SK-N-SH (cell line): Measurements from ENCODE around the gene PPP5C. TPM values are rescaled to one million over a fixed set of nuclear protein-coding genes. Genes with fewer than 3 reads are reported as not detected.

Experiments used
- CTCF ChIA-PET: fragments of 300-600, 350-600 bp; formaldehyde crosslinking; extraction: SDS; loops from one replicate; lab custom pipeline; 2021; lab: Yijun Ruan, JAX
- POLR2A ChIA-PET: fragments of 350-600 bp; sonication (Branson Sonifier 250); formaldehyde crosslinking; extraction: SDS; loops from one replicate; lab custom pipeline; 2020; ENCODE audit warnings: antibody characterized with exemption, inconsistent platforms; lab: Yijun Ruan, JAX
- DNase-seq: peaks from one replicate; pipeline ENCODE4 v3.0.0; 2012
- H2AFZ ChIP-seq: fragments of 200-600 bp; sonication (generic); 2 replicates; pipeline ENCODE4 v1.8.1; 2016; ENCODE audit warnings: antibody characterized with exemption, mild to moderate bottlenecking, low read depth
- H3F3A ChIP-seq: fragments of 200-600 bp; sonication (generic); replicated peaks from 2 replicates; pipeline ENCODE3; 2016; ENCODE audit warnings: antibody characterized with exemption, mild to moderate bottlenecking; ENCODE audit not compliant: insufficient read depth
- H3K27ac ChIP-seq, 2 experiments: fragments of 200-500 bp in 1 of 2; fragments of 200-600 bp in 1 of 2; sonication (Bioruptor generic) in 1 of 2; sonication (generic), shearing (Covaris generic) in 1 of 2; 2 replicates each; pipeline versions ENCODE4 v1.5.1 to v1.6.1; 2014 to 2016; ENCODE audit warnings: low read depth in 2 of 2, inconsistent platforms in 1 of 2, low read length in 1 of 2, mild to moderate bottlenecking in 1 of 2, mixed read lengths in 1 of 2
- H3K27me3 ChIP-seq: fragments of 200-600 bp; sonication (generic), shearing (Covaris generic); 2 replicates; pipeline ENCODE4 v1.6.1; 2016; ENCODE audit warnings: mixed run types; ENCODE audit not compliant: insufficient read depth
- H3K36me3 ChIP-seq, 2 experiments: fragments of 200-500 bp in 1 of 2; fragments of 200-600 bp in 1 of 2; sonication (Bioruptor generic) in 1 of 2; sonication (generic) in 1 of 2; replicated peaks in 1 of 2; 2 replicates each; pipeline versions ENCODE3 to v1.5.1; 2014 to 2016; ENCODE audit warnings: low read length in 1 of 2, mild to moderate bottlenecking in 1 of 2; ENCODE audit not compliant: insufficient read depth in 2 of 2, control insufficient read depth in 1 of 2
- H3K4me1 ChIP-seq, 2 experiments: fragments of 200-500 bp in 1 of 2; fragments of 200-600 bp in 1 of 2; sonication (Bioruptor generic) in 1 of 2; sonication (generic), shearing (Covaris generic) in 1 of 2; 2 replicates each; pipeline versions ENCODE4 v1.5.1 to v1.6.1; 2014 to 2016; ENCODE audit warnings: low read depth in 1 of 2, low read length in 1 of 2, mixed run types in 1 of 2; ENCODE audit not compliant: insufficient read depth in 2 of 2, control insufficient read depth in 1 of 2
- H3K4me2 ChIP-seq: fragments of 200-600 bp; sonication (generic), shearing (Covaris generic); 2 replicates; pipeline ENCODE4 v1.6.1; 2017; ENCODE audit warnings: mixed run types
- H3K4me3 ChIP-seq, 2 experiments: fragments of 200-500 bp in 1 of 2; fragments of 200-600 bp in 1 of 2; sonication (Bioruptor generic) in 1 of 2; sonication (generic), shearing (Covaris generic) in 1 of 2; 2 replicates each; pipeline versions ENCODE4 v1.5.1 to v1.8.1; 2014 to 2016; ENCODE audit warnings: low read depth in 2 of 2, inconsistent platforms in 1 of 2, low read length in 1 of 2, mild to moderate bottlenecking in 1 of 2, mixed read lengths in 1 of 2, moderate library complexity in 1 of 2
- H3K79me2 ChIP-seq: fragments of 200-600 bp; sonication (generic); 2 replicates; pipeline ENCODE4 v1.8.1; 2017; ENCODE audit warnings: mild to moderate bottlenecking; ENCODE audit not compliant: insufficient read depth
- H3K9ac ChIP-seq: fragments of 200-600 bp; sonication (generic); 2 replicates; pipeline ENCODE4 v1.6.1; 2017; ENCODE audit warnings: mixed run types
- H3K9me2 ChIP-seq: fragments of 200-600 bp; sonication (generic); 2 replicates; pipeline ENCODE4 v1.6.1; 2017; ENCODE audit warnings: mixed run types
- H3K9me3 ChIP-seq: fragments of 200-600 bp; sonication (generic); 2 replicates; pipeline ENCODE4 v1.6.1; 2017; ENCODE audit warnings: mixed run types, mild to moderate bottlenecking, moderate library complexity
- H4K20me1 ChIP-seq: fragments of 200-600 bp; sonication (generic); 2 replicates; pipeline ENCODE4 v1.6.1; 2017; ENCODE audit warnings: mild to moderate bottlenecking, mixed run types; ENCODE audit not compliant: insufficient read depth
- EZH2phosphoT487 ChIP-seq: fragments of 200-600 bp; sonication (generic); IDR thresholded peaks from 2 replicates; pipeline ENCODE4 v1.6.1; 2017; ENCODE audit warnings: low read depth, mixed run types, mild to moderate bottlenecking, antibody characterized with exemption, moderate library complexity, borderline replicate concordance
- FOSL2 ChIP-seq: IDR thresholded peaks from 2 replicates; pipeline ENCODE4 v1.4.0; 2012; ENCODE audit warnings: low read depth, mild to moderate bottlenecking, moderate library complexity, borderline replicate concordance
- FOXJ3 ChIP-seq: sonication (generic); formaldehyde crosslinking; IDR thresholded peaks from 2 replicates; pipeline ENCODE4 v1.5.1; 2020; ENCODE audit warnings: mild to moderate bottlenecking, missing genetic modification reagents
- FOXM1 ChIP-seq: IDR thresholded peaks from 2 replicates; pipeline ENCODE4 v1.4.0; 2012; ENCODE audit warnings: low read depth, mild to moderate bottlenecking
- GATA2 ChIP-seq: sonication (generic); formaldehyde crosslinking; IDR thresholded peaks from 2 replicates; pipeline ENCODE4 v1.5.0; 2020; ENCODE audit warnings: mild to moderate bottlenecking, missing genetic modification reagents
- JUND ChIP-seq: IDR thresholded peaks from 2 replicates; pipeline ENCODE4 v1.4.0; 2012
- NFIC ChIP-seq: IDR thresholded peaks from 2 replicates; pipeline ENCODE4 v1.4.0; 2012; ENCODE audit warnings: borderline replicate concordance
- POLR2AphosphoS5 ChIP-seq: IDR thresholded peaks from 2 replicates; pipeline ENCODE4 v1.6.1; 2012; ENCODE audit warnings: low read depth, low read length
- RAD21 ChIP-seq: IDR thresholded peaks from 2 replicates; pipeline ENCODE4 v1.6.1; 2012; ENCODE audit warnings: mild to moderate bottlenecking, low read length
- REST ChIP-seq: IDR thresholded peaks from 2 replicates; pipeline ENCODE4 v1.6.1; 2012; ENCODE audit warnings: mild to moderate bottlenecking, low read depth, low read length, moderate library complexity
- SIN3A ChIP-seq: IDR thresholded peaks from 2 replicates; pipeline ENCODE4 v1.6.1; 2012; ENCODE audit warnings: low read depth, mild to moderate bottlenecking, low read length, moderate library complexity, borderline replicate concordance
- USF1 ChIP-seq: IDR thresholded peaks from 2 replicates; pipeline ENCODE4 v1.4.0; 2012; ENCODE audit warnings: low read depth, borderline replicate concordance
- USF2 ChIP-seq: fragments of 150-350 bp; IDR thresholded peaks from 2 replicates; pipeline ENCODE4 v1.6.1; 2017; ENCODE audit warnings: antibody characterized with exemption, low read length, low read depth, borderline replicate concordance
- YY1 ChIP-seq: IDR thresholded peaks from 2 replicates; pipeline ENCODE4 v1.4.0; 2012; ENCODE audit warnings: low read depth, mild to moderate bottlenecking
- WGBS: methylation state at CpG from one replicate; pipeline ENCODE4 v1.1.6; 2017; ENCODE audit warnings: low lambda C conversion rate; 5-methylcytosine and 5-hydroxymethylcytosine counted together
- polyA plus RNA-seq, 3 experiments: library from polyadenylated mRNA; depleted of rRNA; stranded (reverse); fragments of >200 nt; gene quantifications; 2 replicates each; pipeline ENCODE4 v1.2.3, GENCODE V29; 2012

PPP5C gene
- polyA plus RNA-seq, 1 of the 3 experiments (the other 2 are of a cell fraction): 162 TPM

- TF ChIP-seq REST: no peak
These were observed 9.4 kb upstream of the PPP5C start (continued) for GRCh38 chr19:46337487-46337886.

GRCh38 chr19:46339446-46339845, 7.4 kb upstream of the PPP5C start:
- Histone ChIP-seq H2AFZ (no peak overlapping the region), H3K4me2 (no peak overlapping the region), H3F3A (no peaks in the 10 kb centered on the region), H3K4me3 (no peak overlapping the region), H3K4me1 (no peaks in the 10 kb centered on the region), H3K27me3 (peaks cover 4% of the 10 kb centered on the region; the same call in 1 of the 2 replicates), H4K20me1 (no peaks in the 10 kb centered on the region), H3K36me3 (no peaks in the 10 kb centered on the region), H3K9me2 (no peaks in the 10 kb centered on the region), H3K79me2 (no peaks in the 10 kb centered on the region), H3K9me3 (no peaks in the 10 kb centered on the region), H3K9ac (no peak overlapping the region), H3K27ac (no peak overlapping the region)
- 53% methylated on average over 10 of the region's 10 CpGs for WGBS
- ChIA-PET POLR2A (no interaction called here), CTCF (no interaction called here)
- no peak for TF ChIP-seq JUND
- no peak for TF ChIP-seq FOXJ3
- no peak for TF ChIP-seq NFIC
- no peak for TF ChIP-seq YY1
- peak; percentile 30 for DNase-seq

GRCh38 chr19:46340051-46340659, 6.7 kb upstream of the PPP5C start:
- POLR2A ChIA-PET: no interaction called here

More at GRCh38 chr19:46340051-46340659, 6.7 kb upstream of the PPP5C start:
- no peak overlapping the region for H3K9ac ChIP-seq
- H4K20me1 ChIP-seq: no peaks in the 10 kb centered on the region
- H3K9me3 ChIP-seq: no peaks in the 10 kb centered on the region
- H3K27ac ChIP-seq: no peak overlapping the region
- H3F3A ChIP-seq: no peaks in the 10 kb centered on the region
- WGBS: 92% methylated on average over 11 of the region's 11 CpGs
- CTCF ChIA-PET: no interaction called here
- H3K27me3 ChIP-seq: peaks cover 4% of the 10 kb centered on the region; the same call in 1 of the 2 replicates
- no peaks in the 10 kb centered on the region for H3K36me3 ChIP-seq
- H3K4me1 ChIP-seq: no peaks in the 10 kb centered on the region
- H3K79me2 ChIP-seq: no peaks in the 10 kb centered on the region
- H3K4me3 ChIP-seq: no peak overlapping the region
- no peaks in the 10 kb centered on the region for H3K9me2 ChIP-seq
- H2AFZ ChIP-seq: no peak overlapping the region
- no peak overlapping the region for H3K4me2 ChIP-seq
- DNase-seq: no peak
- TF ChIP-seq FOSL2: no peak
- TF ChIP-seq POLR2AphosphoS5: no peak
- TF ChIP-seq JUND: no peak
- no peak for TF ChIP-seq USF2
- TF ChIP-seq FOXM1: no peak
- no peak for TF ChIP-seq USF1
- no peak for TF ChIP-seq RAD21
- no peak for TF ChIP-seq GATA2 (CRISPR knock-in tag)
- no peak for TF ChIP-seq SIN3A
- no peak for TF ChIP-seq REST
- no peak for TF ChIP-seq EZH2phosphoT487
